ENCODE data around the gene DNAH1.

DNA sequence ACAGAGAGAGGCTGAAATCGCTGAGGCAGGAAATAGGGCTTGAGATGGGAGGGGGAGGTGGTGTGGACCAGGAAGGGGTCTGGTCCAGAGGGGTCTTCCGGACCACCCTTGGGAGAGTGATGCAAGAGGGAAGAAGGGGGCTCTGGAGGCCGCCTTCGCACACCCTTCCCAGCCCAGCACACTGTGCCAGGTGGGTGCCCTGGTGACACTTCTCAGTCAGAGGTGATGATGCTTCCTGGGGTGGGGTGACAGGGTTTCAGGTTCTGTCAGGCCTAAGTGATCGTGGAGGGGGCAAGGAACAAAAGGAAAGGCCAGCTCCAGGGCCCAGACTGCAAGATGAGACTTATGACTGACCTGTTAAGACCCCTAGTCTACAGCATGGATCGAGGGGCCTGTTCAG lies 116.1 kb downstream of the DNAH1 start:
- TF ChIP-seq CTCF (IDR thresholded peaks at IDR 0.05), result no peak
- no peak for TF ChIP-seq POLR2A (IDR thresholded peaks at IDR 0.05)

All from testis (tissue), 2 donors.